Brain pericyte (primary cell): ENCODE results near the gene ARMS2.

Experiments
- DNase-seq: peaks from one replicate; pipeline ENCODE4 v3.0.0-alpha.2; 2012; ENCODE audit warnings: low read depth, low spot score

ARMS2 gene

GRCh38 chr10:122469848-122470247, 15.4 kb downstream of the ARMS2 start:
- no peak for DNase-seq

- no peak for DNase-seq
These were observed 17.2 kb downstream of the ARMS2 start for GRCh38 chr10:122471531-122472177.

GRCh38 chr10:122473116-122473515, 18.7 kb downstream of the ARMS2 start:
- DNase-seq, result no peak

GRCh38 chr10:122474131-122474818, 19.8 kb downstream of the ARMS2 start:
- DNase-seq, result no peak

- DNase-seq, result no peak
These were observed 20.6 kb downstream of the ARMS2 start for GRCh38 chr10:122475100-122475499.

- DNase-seq, result no peak
These were observed 21.3 kb downstream of the ARMS2 start for GRCh38 chr10:122475591-122476332.

GRCh38 chr10:122476333-122476695, 21.9 kb downstream of the ARMS2 start:
- DNase-seq, result no peak

- DNase-seq, result no peak
These were observed 23.0 kb downstream of the ARMS2 start for GRCh38 chr10:122477436-122477835.

GRCh38 chr10:122478971-122479370, 24.5 kb downstream of the ARMS2 start:
- no peak for DNase-seq

GRCh38 chr10:122480146-122480833, 25.8 kb downstream of the ARMS2 start:
- DNase-seq, result no peak

GRCh38 chr10:122481296-122482056, 27.0 kb downstream of the ARMS2 start:
- DNase-seq, result no peak

- no peak for DNase-seq
These were observed 30.0 kb downstream of the ARMS2 start for GRCh38 chr10:122484276-122485060.

GRCh38 chr10:122485670-122486069, 31.2 kb downstream of the ARMS2 start:
- no peak for DNase-seq

- DNase-seq, result peak; percentile 86
These were observed 32.1 kb downstream of the ARMS2 start for GRCh38 chr10:122486406-122487080.

GRCh38 chr10:122487174-122487765, 32.8 kb downstream of the ARMS2 start:
- DNase-seq, result no peak

GRCh38 chr10:122490268-122490667, 35.8 kb downstream of the ARMS2 start:
- no peak for DNase-seq

GRCh38 chr10:122490786-122491680, 36.6 kb downstream of the ARMS2 start:
- DNase-seq, result no peak

- no peak for DNase-seq
These were observed 37.6 kb downstream of the ARMS2 start for GRCh38 chr10:122492006-122492405.
